CD4-positive, alpha-beta T cell (primary cell): ENCODE measurements around the gene CA11. TPM values are rescaled to one million over a fixed set of nuclear protein-coding genes. Genes with fewer than 3 reads are reported as not detected.

Experiments used
- ATAC-seq: fragments of 200-7000 bp; cut with Tn5 transposase; one replicate; pipeline ENCODE4 v1.10.0; 2022; ENCODE audit warnings: mild to moderate bottlenecking; ENCODE audit not compliant: poor library complexity
- CTCF ChIA-PET: fragments of 350-600 bp; sonication (Branson Sonifier 250); formaldehyde crosslinking; loops from one replicate; lab custom pipeline; 2021; ENCODE audit warnings: antibody characterized with exemption, inconsistent platforms; lab: Charles Lee
- POLR2A ChIA-PET: fragments of 350-600 bp; sonication (Branson Sonifier 250); formaldehyde crosslinking; loops from one replicate; lab custom pipeline; 2021; ENCODE audit warnings: antibody characterized with exemption, inconsistent platforms; lab: Charles Lee
- DNase-seq, 14 experiments: peaks; one replicate each; pipeline ENCODE4 v3.0.0-alpha.2; 2013 to 2020; ENCODE audit warnings: mixed read lengths in 2 of 14
- H3K27ac ChIP-seq, 2 donors: one replicate each; pipeline versions ENCODE4 v1.5.1 to v1.7.0; 2013; ENCODE audit warnings: low read length in 2 of 2, low read depth in 1 of 2, mild to moderate bottlenecking in 1 of 2
- H3K27me3 ChIP-seq, 2 experiments: 1 replicate in 1 of 2; 2 replicates in 1 of 2; pipeline versions ENCODE4 v1.6.1 to v1.7.0; 2013; ENCODE audit warnings: low read length in 2 of 2, control low read depth in 1 of 2, mild to moderate bottlenecking in 1 of 2, moderate library complexity in 1 of 2; ENCODE audit not compliant: insufficient read depth in 2 of 2, control insufficient read depth in 1 of 2
- H3K36me3 ChIP-seq: one replicate; pipeline ENCODE4 v1.6.1; 2013; ENCODE audit warnings: low read length, control low read depth; ENCODE audit not compliant: insufficient read depth
- H3K4me1 ChIP-seq: one replicate; pipeline ENCODE4 v1.6.1; 2013; ENCODE audit warnings: low read length, control low read depth; ENCODE audit not compliant: insufficient read depth
- H3K4me3 ChIP-seq: one replicate; pipeline ENCODE4 v1.5.1; 2013; ENCODE audit warnings: mild to moderate bottlenecking, low read length, moderate library complexity
- H3K9me3 ChIP-seq, 2 experiments: 1 replicate in 1 of 2; 2 replicates in 1 of 2; pipeline versions ENCODE4 v1.6.1 to v1.7.0; 2013; ENCODE audit warnings: low read length in 2 of 2, mild to moderate bottlenecking in 2 of 2, control low read depth in 1 of 2, moderate library complexity in 1 of 2; ENCODE audit not compliant: control insufficient read depth in 1 of 2, insufficient read depth in 1 of 2
- H3K27ac Mint-ChIP-seq: one replicate; pipeline ENCODE4 v1.8.0; 2020; ENCODE audit warnings: mixed read lengths
- H3K27me3 Mint-ChIP-seq: one replicate; pipeline ENCODE4 v1.8.0; 2021; ENCODE audit warnings: mixed read lengths
- H3K36me3 Mint-ChIP-seq: one replicate; pipeline ENCODE4 v1.8.0; 2021; ENCODE audit warnings: low read depth, mixed read lengths
- H3K4me1 Mint-ChIP-seq: one replicate; pipeline ENCODE4 v1.8.0; 2021; ENCODE audit warnings: low read depth, mixed read lengths
- H3K4me3 Mint-ChIP-seq: one replicate; pipeline ENCODE4 v1.8.0; 2020; ENCODE audit warnings: mild to moderate bottlenecking, mixed read lengths
- H3K9me3 Mint-ChIP-seq: one replicate; pipeline ENCODE4 v1.8.0; 2020; ENCODE audit warnings: mixed read lengths
- CTCF ChIP-seq: fragments of 200-600 bp; IDR thresholded peaks from one replicate; pipeline ENCODE4 v1.8.0; 2022; ENCODE audit warnings: antibody characterized with exemption, mild to moderate bottlenecking
- intact Hi-C, 2 experiments: fragments of 100-400 bp; cut with DNase I in 1 of 2; cut with micrococcal nuclease in 1 of 2; formaldehyde crosslinking; loops; one replicate each; pipeline versions ENCODE4 v1.15.1 to v1.9.0; 2023 to 2025; cut with DNase I, micrococcal nuclease
- total RNA-seq, 174 experiments: library from RNA in 2 of 174; stranded (reverse) in 2 of 174; gene quantifications; one replicate each; pipeline ENCODE4 v1.2.3 and lab custom pipeline; 2021 to 2026

CA11 gene
- total RNA-seq, 2 experiments from 2014 or later = 11.0 to 12.4 TPM

GRCh38 chr19:48629297-48629598 is 16.7 kb downstream of the CA11 start:
- Histone ChIP-seq H3K27me3 (no peaks in the 10 kb centered on the region), H3K27ac (no peak overlapping the region), H3K36me3 (peaks cover 53% of the 10 kb centered on the region), H3K4me3 (no peak overlapping the region), H3K9me3 (no peaks in the 10 kb centered on the region), H3K4me1 (peaks cover 46% of the 10 kb centered on the region)
- POLR2A ChIA-PET = interaction anchor here (1.1 to 5.0 kb wide), 3 partner anchors 9 to 16 kb away, joined by 5 to 33 read pairs (median 13); partner anchors contain the start of genes CA11, RPL18 and SPHK2
- no peak overlapping the region for H3K27ac Mint-ChIP-seq
- DNase-seq (peak in 1 of 14 experiments; percentile 8), ATAC-seq (no peak)
- no peaks in the 10 kb centered on the region for H3K9me3 Mint-ChIP-seq
- H3K4me1 Mint-ChIP-seq = peaks cover 38% of the 10 kb centered on the region
- peaks cover 53% of the 10 kb centered on the region for H3K36me3 Mint-ChIP-seq
- no peaks in the 10 kb centered on the region for H3K27me3 Mint-ChIP-seq
- no peak overlapping the region for H3K4me3 Mint-ChIP-seq
- intact Hi-C loops = loop anchor here in 1 of 2 experiments (10.0 kb wide), 1 partner anchor 366 kb away; the partner anchor contains the start of genes GYS1 and RUVBL2
- no peak for TF ChIP-seq CTCF
- CTCF ChIA-PET = no interaction called here

GRCh38 chr19:48628486-48629296 is 17.3 kb downstream of the CA11 start:
- intact Hi-C loops = loop anchor here in 1 of 2 experiments (10.0 kb wide), 1 partner anchor 366 kb away; the partner anchor contains the start of genes GYS1 and RUVBL2
- H3K36me3 ChIP-seq = peaks cover 52% of the 10 kb centered on the region
- CTCF ChIA-PET = no interaction called here
- H3K27ac Mint-ChIP-seq = no peak overlapping the region
- DNase-seq = peak in 2 of 14 experiments; percentile 7 to 36
- H3K27me3 Mint-ChIP-seq = no peaks in the 10 kb centered on the region
- TF ChIP-seq CTCF = no peak
- H3K9me3 Mint-ChIP-seq = no peaks in the 10 kb centered on the region
- H3K4me3 Mint-ChIP-seq = peak overlapping the region; percentile 38
- H3K27ac ChIP-seq = no peak overlapping the region
- POLR2A ChIA-PET = interaction anchor here (1.1 to 5.0 kb wide), 4 partner anchors 9 to 17 kb away, joined by 5 to 33 read pairs (median 10); partner anchors contain the start of genes CA11, DBP, RPL18 and SPHK2
- no peak overlapping the region for H3K4me3 ChIP-seq
- H3K36me3 Mint-ChIP-seq = peaks cover 54% of the 10 kb centered on the region
- peaks cover 39% of the 10 kb centered on the region for H3K4me1 Mint-ChIP-seq
- no peak for ATAC-seq
- no peaks in the 10 kb centered on the region for H3K9me3 ChIP-seq
- H3K27me3 ChIP-seq = no peaks in the 10 kb centered on the region
- H3K4me1 ChIP-seq = peaks cover 46% of the 10 kb centered on the region

GRCh38 chr19:48627865-48628314 is 18.1 kb downstream of the CA11 start:
- no peak for TF ChIP-seq CTCF
- ATAC-seq (no peak), DNase-seq (peak in 2 of 14 experiments; percentile 6 to 36)
- intact Hi-C loops = loop anchor here in 1 of 2 experiments (10.0 kb wide), 1 partner anchor 367 kb away; the partner anchor contains the start of genes GYS1 and RUVBL2
- no peak overlapping the region for H3K27ac Mint-ChIP-seq
- peaks cover 46% of the 10 kb centered on the region for H3K4me1 ChIP-seq
- no peaks in the 10 kb centered on the region for H3K9me3 ChIP-seq
- H3K4me3 Mint-ChIP-seq = no peak overlapping the region
- no peaks in the 10 kb centered on the region for H3K9me3 Mint-ChIP-seq
- no peak overlapping the region for H3K4me3 ChIP-seq
- no peaks in the 10 kb centered on the region for H3K27me3 Mint-ChIP-seq
- no peaks in the 10 kb centered on the region for H3K27me3 ChIP-seq
- CTCF ChIA-PET = no interaction called here
- peaks cover 52% of the 10 kb centered on the region for H3K36me3 Mint-ChIP-seq
- POLR2A ChIA-PET = interaction anchor here (1.1 to 5.0 kb wide), 3 partner anchors 9 to 17 kb away, joined by 4 to 33 read pairs (median 7); partner anchors contain the start of genes DBP, RPL18 and SPHK2
- peaks cover 44% of the 10 kb centered on the region for H3K36me3 ChIP-seq
- H3K27ac ChIP-seq = no peak overlapping the region
- peaks cover 39% of the 10 kb centered on the region for H3K4me1 Mint-ChIP-seq
